Measurements from ENCODE around the gene ABCD2. TPM values are rescaled to one million over a fixed set of nuclear protein-coding genes. Genes with fewer than 3 reads are reported as not detected.

ABCD2 gene
- total RNA-seq, 1 experiment from 2014 or later: not detected

GRCh38 chr12:39616666-39617065, 2.9 kb downstream of the ABCD2 start:
- no peak overlapping the region for H3K4me2 ChIP-seq (ENCODE audit: low read length)
- DNase-seq: no peak
- TF ChIP-seq EZH2phosphoT487 (IDR thresholded peaks at IDR 0.05; ENCODE audit: borderline replicate concordance, low read length) (no peak), CTCF (conservative IDR thresholded peaks at IDR 0.05; ENCODE audit: low read depth, low read length) (no peak), EZH2 (IDR thresholded peaks at IDR 0.05; ENCODE audit: low read length, unreplicated experiment) (no peak)
- H3K9ac ChIP-seq (ENCODE audit: low read length): no peak overlapping the region
- H3K9me3 ChIP-seq (ENCODE audit: low read length): no peaks in the 10 kb centered on the region
- H3K4me1 ChIP-seq (ENCODE audit: insufficient read depth, low read length): peaks cover 5% of the 10 kb centered on the region; the same call in 1 of the 2 replicates
- no peaks in the 10 kb centered on the region for H3K36me3 ChIP-seq (ENCODE audit: low read depth, low read length)
- H3F3A ChIP-seq (ENCODE audit: low read length, unreplicated experiment): no peaks in the 10 kb centered on the region
- POLR2A ChIA-PET (ENCODE audit: unreplicated experiment): no interaction called here
- ATAC-seq: no peak
- no peaks in the 10 kb centered on the region for H3K79me2 ChIP-seq (ENCODE audit: low read length)
- no peak overlapping the region for H2AFZ ChIP-seq (ENCODE audit: low read length)
- no peaks in the 10 kb centered on the region for H3K27me3 ChIP-seq (ENCODE audit: low read length)
- H3K4me3 ChIP-seq (ENCODE audit: low read length): no peak overlapping the region
- no peaks in the 10 kb centered on the region for H4K20me1 ChIP-seq (ENCODE audit: low read length)
- no TSS peak for BruUV-seq (replicated peaks)
- CTCF ChIA-PET: no interaction called here
- H3K27ac ChIP-seq (ENCODE audit: low read length): no peak overlapping the region
- intact Hi-C loops (cut with micrococcal nuclease): no loop called here
- no peaks in the 10 kb centered on the region for H3K9me2 ChIP-seq (replicated peaks; ENCODE audit: low read length)

GRCh38 chr12:39616251-39616650, 3.4 kb downstream of the ABCD2 start:
- H3K9ac ChIP-seq (ENCODE audit: low read length): no peak overlapping the region
- H3K27me3 ChIP-seq (ENCODE audit: low read length): no peaks in the 10 kb centered on the region
- H3K9me2 ChIP-seq (replicated peaks; ENCODE audit: low read length): no peaks in the 10 kb centered on the region
- no peak overlapping the region for H3K4me3 ChIP-seq (ENCODE audit: low read length)
- no peak for ATAC-seq
- peaks cover 5% of the 10 kb centered on the region; the same call in 1 of the 2 replicates for H3K4me1 ChIP-seq (ENCODE audit: insufficient read depth, low read length)
- H2AFZ ChIP-seq (ENCODE audit: low read length): no peak overlapping the region
- no TSS peak for BruUV-seq (replicated peaks)
- no peak for DNase-seq
- H4K20me1 ChIP-seq (ENCODE audit: low read length): no peaks in the 10 kb centered on the region
- TF ChIP-seq EZH2phosphoT487 (IDR thresholded peaks at IDR 0.05; ENCODE audit: borderline replicate concordance, low read length): no peak
- no peak for TF ChIP-seq CTCF (conservative IDR thresholded peaks at IDR 0.05; ENCODE audit: low read depth, low read length)
- TF ChIP-seq EZH2 (IDR thresholded peaks at IDR 0.05; ENCODE audit: low read length, unreplicated experiment): no peak
- H3K27ac ChIP-seq (ENCODE audit: low read length): no peak overlapping the region
- H3K4me2 ChIP-seq (ENCODE audit: low read length): no peak overlapping the region
- no peaks in the 10 kb centered on the region for H3K9me3 ChIP-seq (ENCODE audit: low read length)
- no peaks in the 10 kb centered on the region for H3F3A ChIP-seq (ENCODE audit: low read length, unreplicated experiment)
- ChIA-PET CTCF (no interaction called here), POLR2A (ENCODE audit: unreplicated experiment) (no interaction called here)
- intact Hi-C loops (cut with micrococcal nuclease): no loop called here
- H3K36me3 ChIP-seq (ENCODE audit: low read depth, low read length): no peaks in the 10 kb centered on the region
- no peaks in the 10 kb centered on the region for H3K79me2 ChIP-seq (ENCODE audit: low read length)

- BruUV-seq (replicated peaks): no TSS peak
- Histone ChIP-seq H3K79me2 (ENCODE audit: low read length) (no peaks in the 10 kb centered on the region), H3K9me2 (replicated peaks; ENCODE audit: low read length) (no peaks in the 10 kb centered on the region), H3K4me3 (ENCODE audit: low read length) (no peak overlapping the region), H3K9me3 (ENCODE audit: low read length) (no peaks in the 10 kb centered on the region), H3F3A (ENCODE audit: low read length, unreplicated experiment) (no peaks in the 10 kb centered on the region), H4K20me1 (ENCODE audit: low read length) (no peaks in the 10 kb centered on the region), H3K4me1 (ENCODE audit: insufficient read depth, low read length) (no peaks in the 10 kb centered on the region), H3K27me3 (ENCODE audit: low read length) (no peaks in the 10 kb centered on the region), H3K36me3 (ENCODE audit: low read depth, low read length) (no peaks in the 10 kb centered on the region), H3K27ac (ENCODE audit: low read length) (no peak overlapping the region), H2AFZ (ENCODE audit: low read length) (no peak overlapping the region), H3K4me2 (ENCODE audit: low read length) (no peak overlapping the region), H3K9ac (ENCODE audit: low read length) (no peak overlapping the region)
- TF ChIP-seq EZH2phosphoT487 (IDR thresholded peaks at IDR 0.05; ENCODE audit: borderline replicate concordance, low read length) (no peak), CTCF (conservative IDR thresholded peaks at IDR 0.05; ENCODE audit: low read depth, low read length) (no peak), EZH2 (IDR thresholded peaks at IDR 0.05; ENCODE audit: low read length, unreplicated experiment) (no peak)
- ChIA-PET CTCF (no interaction called here), POLR2A (ENCODE audit: unreplicated experiment) (no interaction called here)
- ATAC-seq (no peak), DNase-seq (no peak)
- intact Hi-C loops (cut with micrococcal nuclease): no loop called here
Observed at GRCh38 chr12:39613525-39613924, 6.1 kb downstream of the ABCD2 start.
